GM18870 (cell line): Measurements from ENCODE around the gene SPOCK1.
"Not testable (repeated sequence)": the region's sequence is repeated elsewhere in the genome, so short reads cannot be mapped to it uniquely, and the experiment has no call there.

Source experiments
- ATAC-seq: cut with Tn5 transposase; IDR thresholded peaks from one replicate; pipeline ENCODE4 v1.9.1; 2021; ENCODE audit warnings: moderate library complexity; ENCODE audit not compliant: unreplicated experiment

SPOCK1 gene

DNA sequence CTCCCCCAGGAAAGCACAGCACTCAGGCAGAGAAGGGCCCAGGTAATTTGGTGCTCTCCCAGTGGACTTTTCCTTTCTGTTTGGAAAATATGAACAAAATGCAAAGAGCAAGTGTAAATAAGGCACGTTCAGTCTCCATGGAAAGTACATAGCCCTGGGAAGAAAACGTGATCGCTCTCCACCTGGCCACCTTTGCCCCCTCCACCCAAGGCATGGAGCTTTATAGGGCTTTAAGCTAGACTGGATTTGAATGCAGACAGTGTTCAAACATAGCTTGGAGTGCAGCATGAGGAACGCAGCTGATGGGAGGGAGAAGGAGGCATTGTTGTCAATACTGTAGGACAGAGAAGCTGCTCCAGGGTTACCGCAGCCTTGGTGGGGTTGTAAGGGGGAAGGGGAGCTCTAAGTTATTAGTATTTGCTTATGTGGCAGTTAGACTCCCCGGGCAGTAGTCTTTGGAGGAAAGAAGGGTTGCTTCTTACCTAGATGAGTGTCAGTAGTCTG, 500.2 kb downstream of the SPOCK1 start:
- no peak for ATAC-seq

DNA sequence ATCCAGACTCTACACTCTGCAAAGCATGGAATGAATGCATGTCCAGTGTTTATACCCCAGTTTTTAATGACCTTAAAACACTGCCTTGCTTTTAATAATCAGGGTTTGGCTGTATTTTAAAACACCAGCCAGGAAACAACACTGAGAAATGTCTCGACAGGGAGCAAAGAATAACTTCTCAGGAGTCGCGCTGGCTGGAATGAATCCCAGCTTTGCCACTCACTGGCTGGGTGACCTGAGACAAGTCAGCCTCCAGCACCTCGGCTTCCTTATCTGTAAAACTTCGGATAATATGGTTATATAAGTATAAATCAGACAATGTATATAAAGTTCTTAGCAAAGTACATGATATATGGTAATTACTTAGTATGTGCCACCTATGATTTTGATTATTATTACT, 505.0 kb downstream of the SPOCK1 start:
- no peak for ATAC-seq

DNA sequence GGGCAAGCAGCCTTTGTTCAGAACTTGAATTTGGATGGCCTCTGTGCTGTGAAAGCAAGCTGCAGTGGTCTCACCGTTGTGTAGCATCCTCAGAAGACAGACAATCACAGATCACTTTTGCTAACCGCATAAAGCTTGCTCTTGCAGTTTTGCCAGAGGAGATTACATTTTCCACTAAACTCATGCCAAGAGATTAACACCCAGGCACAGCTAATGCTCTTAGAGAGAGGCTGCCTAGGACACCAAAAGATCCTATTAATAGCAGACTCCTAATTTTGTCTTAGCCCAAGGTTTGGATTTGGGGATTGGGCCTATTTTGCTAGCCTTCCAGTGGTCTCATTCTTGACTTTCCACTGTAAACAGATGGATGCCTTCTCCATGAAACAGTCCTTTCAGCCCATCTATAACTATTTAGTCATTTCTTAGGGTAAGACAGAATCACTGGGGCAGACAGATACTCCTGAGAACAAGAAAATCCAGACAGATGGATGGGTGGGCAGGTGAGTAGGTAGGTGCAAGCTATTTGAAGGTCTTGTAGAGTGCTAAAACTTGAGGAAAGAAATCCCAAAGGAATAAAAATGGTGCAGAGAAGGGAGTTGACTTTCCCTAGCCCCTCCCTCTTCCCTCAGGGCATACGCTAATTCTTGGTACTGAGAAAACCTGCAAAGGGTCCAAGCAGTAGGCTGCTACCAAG, 506.2 kb downstream of the SPOCK1 start:
- ATAC-seq = no peak

DNA sequence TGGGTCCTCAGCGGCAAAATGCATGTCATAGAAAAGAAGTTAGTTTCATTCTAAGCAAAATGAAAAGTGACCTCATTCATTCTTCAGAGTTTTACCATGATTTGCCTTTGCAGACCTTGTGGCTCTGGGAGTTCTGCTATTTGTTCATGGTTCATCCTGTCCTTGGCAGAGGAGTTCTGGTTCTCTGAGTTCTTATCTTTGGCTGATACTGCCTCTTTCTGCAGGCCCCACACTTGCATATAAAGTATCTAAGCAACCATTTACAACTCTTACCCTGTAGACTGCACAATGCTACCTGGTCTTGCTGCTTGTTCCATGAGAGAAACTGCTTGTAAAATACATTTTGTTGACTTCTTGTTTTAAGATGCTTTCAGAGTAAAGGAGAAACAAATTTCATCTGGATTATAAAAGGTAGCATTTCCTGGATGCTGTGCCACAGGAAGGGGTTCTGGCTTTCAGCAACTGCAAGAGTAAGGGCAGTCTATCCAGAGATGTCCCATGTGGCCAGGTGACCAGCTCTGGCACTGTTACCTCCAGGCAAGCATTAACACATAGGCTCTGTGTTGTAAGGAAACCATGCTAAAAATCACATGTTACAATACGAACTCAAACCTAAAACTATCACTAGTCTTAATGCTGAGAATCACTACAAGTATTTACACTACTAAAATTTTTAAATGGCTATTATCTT, 513.2 kb downstream of the SPOCK1 start:
- ATAC-seq = no peak

DNA sequence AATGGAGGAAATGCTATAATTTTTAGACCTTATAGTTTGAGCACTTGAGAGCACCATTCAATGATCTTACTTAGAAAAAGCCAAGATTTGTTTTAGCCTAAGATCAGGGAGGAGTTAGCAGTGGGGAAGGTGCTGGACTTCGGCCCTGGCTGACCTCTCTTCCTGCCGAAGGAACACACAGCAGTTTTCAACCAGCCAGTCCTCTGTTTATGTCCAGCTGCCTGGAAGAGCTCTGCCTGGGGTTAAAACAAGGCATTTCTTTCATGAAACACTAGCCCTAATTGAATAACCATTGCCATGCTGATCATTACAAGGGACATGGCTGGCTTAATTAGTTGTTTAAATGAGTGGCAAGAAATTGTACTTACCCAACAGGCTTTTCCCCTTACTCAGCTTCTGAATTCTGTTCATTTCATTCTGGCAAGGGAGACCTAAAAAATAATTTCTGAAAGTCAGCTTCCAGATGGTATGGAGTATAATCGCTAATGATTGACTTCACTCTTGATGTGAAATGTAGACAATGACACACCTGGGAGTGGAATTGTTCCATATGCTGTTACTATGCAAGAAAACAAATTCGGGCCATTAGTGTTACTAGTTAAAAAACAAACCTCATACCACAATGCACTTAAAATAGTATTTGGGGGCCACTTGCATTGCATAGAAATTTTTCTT, 514.2 kb downstream of the SPOCK1 start:
- no peak for ATAC-seq

DNA sequence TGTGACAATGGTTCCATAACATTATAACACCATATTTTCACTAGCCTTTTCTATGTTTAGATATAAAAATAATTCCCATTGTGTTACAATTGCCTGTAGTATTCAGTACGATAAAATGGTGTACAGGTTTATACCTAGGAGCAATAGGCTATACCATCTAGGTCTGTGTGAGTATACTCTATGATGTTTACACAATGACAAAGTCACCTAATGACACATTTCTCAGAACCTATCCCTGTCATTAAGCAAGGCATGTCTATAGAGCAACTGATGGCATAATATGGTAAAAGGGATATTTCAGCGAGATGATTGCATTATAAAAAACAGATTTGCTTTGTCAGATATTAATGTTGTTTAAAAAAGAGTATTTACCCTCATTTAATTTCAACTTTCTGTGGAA, 517.2 kb downstream of the SPOCK1 start:
- no peak for ATAC-seq

DNA sequence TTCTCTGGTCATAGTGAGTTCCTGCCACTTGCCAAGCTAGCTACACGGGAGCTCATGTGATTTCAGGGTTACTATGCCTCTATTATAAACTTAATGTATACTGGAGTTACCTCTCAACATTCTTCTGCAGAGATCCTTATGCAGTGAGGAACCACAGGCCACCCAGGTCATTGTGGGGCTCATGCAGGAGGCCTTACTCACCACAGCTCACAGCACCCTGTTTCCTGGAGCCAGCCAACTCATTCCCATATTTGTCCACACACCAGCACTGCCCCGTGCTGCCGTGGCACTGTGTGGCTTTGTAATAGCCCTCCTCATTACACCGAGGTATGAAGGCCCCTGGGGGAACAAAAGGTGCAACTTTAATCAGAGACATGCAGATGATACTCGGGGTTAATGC, 520.0 kb downstream of the SPOCK1 start:
- ATAC-seq = no peak

DNA sequence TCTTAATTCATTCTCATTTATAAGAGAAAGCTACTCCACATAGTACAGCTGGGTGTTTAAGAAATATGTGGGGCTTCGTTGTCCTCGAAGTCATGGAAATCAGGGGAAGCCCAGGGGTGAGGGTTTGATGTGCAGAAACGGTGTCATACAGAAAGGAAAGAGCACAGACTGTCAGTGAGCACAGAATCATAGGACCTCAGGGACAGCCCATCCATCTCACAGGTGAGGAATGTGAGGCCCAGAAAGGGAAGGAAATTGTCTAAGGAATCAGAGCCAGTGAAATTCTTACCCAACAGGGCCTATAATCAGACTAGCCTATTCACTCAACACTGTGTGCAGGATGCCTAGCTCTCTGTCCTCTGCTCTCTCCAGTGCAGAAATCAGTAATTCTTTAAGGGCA, 535.6 kb downstream of the SPOCK1 start:
- no peak for ATAC-seq

DNA sequence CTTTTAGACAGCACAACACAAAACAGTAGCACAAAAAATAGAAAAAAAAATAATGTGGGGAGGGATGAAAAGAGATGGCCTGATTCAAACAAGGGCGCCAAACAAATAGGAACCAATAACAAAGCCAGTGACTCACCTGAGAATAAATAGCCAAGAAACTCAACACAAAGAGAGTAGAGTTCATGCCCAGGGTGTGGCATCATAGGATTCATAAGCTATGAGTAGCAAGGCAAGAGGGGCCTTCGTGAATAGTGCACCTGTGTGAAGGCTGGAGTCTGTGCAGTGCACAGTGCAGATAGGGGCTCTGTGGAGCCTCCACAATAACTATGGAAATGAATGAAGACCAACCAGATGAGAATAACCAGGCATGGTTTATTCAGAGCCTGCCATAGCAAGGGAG, 541.7 kb downstream of the SPOCK1 start:
- ATAC-seq = no peak

DNA sequence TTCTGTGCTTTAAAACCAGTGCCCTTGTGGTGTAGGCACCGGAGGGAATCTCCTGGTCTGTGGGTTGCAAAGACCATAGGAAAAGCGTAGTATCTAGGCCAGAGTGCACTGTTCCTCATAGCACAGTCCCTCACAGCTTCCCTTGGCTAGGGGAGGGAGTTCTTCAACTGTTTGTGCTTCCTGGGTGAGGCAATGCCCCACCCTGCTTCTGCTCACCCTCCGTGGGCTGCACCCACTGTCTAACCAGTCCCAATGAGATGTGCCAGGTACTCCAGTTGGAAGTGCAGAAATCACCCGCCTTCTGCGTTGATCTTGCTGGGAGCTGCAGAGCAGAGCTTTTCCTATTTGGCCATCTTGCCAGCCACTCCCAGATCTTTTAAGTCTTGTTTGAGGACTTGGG, 545.0 kb downstream of the SPOCK1 start:
- not testable (repeated sequence) for ATAC-seq

DNA sequence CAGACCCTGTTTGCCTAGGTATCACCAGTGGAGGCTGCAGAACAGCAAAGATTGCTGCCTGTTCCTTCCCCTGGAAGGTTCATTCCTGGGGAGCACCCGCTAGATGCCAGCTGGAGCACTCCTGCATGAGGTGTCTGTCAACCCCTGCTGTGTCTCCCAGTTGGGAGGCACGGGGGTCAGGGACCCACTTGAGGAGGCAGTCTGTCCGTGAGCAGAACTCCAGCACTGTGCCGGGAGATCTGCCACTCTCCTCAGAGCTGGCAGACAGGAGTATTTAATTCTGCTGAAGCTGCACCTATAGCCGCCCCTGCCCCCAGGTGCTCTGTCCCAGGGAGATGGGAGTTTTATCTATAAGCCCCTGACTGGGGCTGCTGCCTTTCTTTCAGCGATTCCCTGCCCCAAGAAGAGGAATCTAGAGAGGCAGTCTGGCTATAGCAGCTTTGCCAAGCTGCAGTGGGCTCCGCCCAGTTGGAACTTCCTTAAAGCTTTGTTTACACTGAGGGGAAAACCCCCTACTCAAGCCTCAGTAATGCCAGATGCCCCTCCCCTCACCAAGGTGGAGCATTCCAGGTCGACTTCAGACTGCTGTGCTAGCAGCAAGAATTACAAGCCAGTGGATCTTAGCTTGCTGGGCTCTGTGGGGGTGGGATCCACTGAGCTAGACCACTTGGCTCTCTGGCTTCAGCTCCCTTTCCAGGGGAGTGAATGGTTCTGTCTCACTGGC, 545.6 kb downstream of the SPOCK1 start:
- ATAC-seq = not testable (repeated sequence)

DNA sequence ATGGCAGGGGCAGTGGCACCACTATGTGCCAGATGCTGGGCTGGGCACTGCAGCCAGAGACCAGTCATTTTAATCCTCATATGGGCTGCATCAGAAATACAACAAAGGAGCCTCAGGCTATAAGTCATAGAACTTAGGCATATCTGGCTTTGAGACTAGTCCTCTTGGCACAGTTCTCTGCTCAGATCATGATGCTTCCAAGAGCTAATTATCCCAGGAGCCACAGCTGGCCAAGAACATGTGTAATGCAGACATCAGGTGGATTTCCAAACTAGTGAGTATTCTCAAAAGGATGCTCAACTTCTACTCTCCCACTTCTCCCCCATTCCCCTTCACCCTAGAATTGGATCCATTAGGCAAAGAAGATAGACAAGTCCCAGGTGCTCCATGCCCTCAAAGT, 571.6 kb downstream of the SPOCK1 start:
- no peak for ATAC-seq

DNA sequence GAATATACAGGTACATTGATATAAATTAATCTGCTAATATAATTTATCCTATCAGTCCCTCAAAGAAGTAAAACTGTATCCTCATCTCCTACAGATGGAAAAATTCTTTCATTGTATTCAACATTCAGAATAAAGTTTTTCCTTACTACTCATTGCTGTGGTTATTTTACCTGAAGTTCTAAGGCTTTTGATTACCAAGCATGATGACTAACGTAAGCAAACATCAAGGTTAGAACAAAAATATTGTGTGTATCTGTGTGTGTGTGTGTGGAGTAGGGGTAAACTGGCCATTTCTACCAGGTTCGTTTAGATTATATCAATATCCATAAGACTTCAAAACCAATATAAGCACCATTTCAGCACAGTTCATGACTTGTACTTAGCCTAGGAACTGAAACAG, 573.1 kb downstream of the SPOCK1 start:
- no peak for ATAC-seq
